NT2/D1 (cell line): ENCODE data around the gene NUCB1.

Source experiments
- SUZ12 ChIP-seq: IDR thresholded peaks from 2 replicates; pipeline ENCODE4 v1.6.1; 2011; ENCODE audit not compliant: insufficient read length, insufficient read depth; ENCODE audit errors: extremely low read depth
- YY1 ChIP-seq: IDR thresholded peaks from 2 replicates; pipeline ENCODE4 v1.6.1; 2011; ENCODE audit not compliant: insufficient read length, insufficient read depth

GRCh38 chr19:48963371-48964204 is 63.5 kb downstream of the NUCB1 start:
- TF ChIP-seq SUZ12 (no peak), YY1 (no peak)
